Activated gamma-delta T cell treated with Interleukin-2 at 50 U/mL for 16 hours (primary cell): Measurements from ENCODE around the gene LARP4B.

Experiments used
- DNase-seq: peaks from one replicate; pipeline ENCODE4 v3.0.0-alpha.2; 2020

LARP4B gene

GRCh38 chr10:804787-805619, 126.5 kb downstream of the LARP4B start:
- DNase-seq, result no peak

DNA sequence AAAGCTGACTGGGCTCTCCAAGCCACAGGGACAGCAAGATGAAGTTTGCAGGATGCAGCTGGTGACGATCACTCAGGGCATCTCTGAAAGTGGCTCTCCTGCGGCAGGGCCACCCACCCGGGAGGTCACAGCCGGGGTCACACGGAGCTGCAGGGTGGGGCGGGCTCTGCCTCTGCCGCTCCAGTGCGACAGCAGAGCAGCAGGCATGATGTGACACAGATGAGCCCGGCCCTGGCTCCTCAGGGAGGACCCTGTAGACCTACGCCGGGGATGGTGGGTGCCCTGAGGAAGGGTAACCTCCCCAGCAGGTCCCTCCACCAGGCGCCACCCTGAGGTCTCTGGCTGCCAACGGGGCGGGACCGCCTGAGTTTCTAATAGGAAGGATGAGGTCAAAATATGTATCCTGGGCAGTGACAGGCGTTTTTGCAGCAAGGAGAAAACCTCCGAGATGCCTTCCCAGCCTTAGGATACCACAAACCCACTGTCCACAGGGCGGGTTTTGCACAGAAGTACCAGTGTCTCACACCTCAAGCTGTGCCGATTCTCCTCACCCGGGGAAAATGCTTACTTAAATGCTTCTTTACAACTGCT, 127.2 kb downstream of the LARP4B start:
- DNase-seq, result no peak

DNA sequence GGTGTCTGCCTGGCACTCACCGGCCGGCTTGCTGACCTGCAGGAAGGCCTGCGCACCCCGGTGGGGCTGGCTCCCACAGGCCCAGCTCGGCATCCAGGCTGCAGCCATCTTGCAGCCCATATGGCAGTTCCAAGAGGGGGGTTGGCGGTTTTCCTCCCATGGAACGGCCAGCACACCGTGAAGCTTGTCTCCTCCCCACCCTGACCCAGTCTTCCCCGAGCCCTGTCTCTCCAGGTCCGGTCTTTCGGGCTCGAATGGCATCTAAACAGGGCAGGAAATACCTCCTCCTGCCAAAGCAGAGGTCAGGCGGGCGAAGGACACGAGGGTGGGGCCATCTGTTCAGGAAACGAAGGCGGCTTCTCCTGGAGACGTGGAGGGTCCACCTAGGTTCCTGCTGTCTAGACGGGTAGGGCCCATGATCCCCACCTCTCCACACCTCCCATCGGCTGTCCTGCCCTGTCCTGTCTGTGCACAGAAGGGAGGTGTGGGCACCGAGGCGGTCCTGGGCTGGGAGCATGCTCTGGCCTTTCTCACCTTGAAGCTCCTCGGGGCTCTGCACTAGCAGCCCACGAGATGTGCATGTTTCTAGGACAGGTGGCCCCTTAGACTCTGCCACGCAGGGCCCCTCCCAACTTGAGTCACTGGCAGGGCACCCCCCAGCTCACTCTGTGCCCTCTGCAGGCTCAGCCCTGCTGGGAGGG, 128.3 kb downstream of the LARP4B start:
- DNase-seq, result no peak

GRCh38 chr10:802506-802905, 129.0 kb downstream of the LARP4B start:
- DNase-seq, result no peak

DNA sequence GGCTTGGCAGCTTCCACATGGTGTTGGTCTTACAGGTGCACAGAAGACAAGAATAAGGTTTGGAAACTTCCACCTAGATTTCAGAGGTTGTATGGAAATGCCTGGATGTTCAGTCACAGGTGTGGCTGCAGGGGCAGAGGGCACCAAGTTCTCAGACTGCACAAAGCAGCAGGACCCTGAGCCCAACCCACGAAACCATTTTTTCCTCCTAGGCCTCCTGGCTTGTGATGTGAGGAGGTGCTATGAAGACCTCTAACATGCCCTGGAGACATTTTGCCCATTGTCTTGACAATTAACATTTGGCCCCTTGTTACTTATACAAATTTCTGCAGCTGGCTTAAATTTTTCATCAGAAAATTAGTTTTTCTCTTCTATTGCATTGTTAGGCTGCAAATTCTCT, 134.3 kb downstream of the LARP4B start:
- DNase-seq, result no peak

DNA sequence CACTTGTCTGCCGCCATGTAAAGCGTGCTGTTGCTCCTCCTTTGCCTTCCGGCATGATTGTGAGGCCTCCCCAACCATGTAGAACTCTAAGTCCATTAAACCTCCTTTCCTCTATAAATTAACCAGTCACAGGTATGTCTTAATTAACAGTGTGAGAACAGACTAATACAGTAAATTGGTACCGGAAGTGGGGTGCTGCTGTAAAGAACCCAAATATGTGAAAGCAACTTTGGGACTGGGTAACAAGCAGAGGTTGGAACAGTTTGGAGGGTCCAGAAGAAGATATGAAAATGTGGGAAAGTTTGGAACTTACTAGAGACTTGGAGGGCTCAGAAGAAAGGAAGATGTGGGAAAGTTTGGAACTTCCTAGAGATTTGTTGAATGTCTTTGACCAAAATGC, 135.3 kb downstream of the LARP4B start:
- no peak for DNase-seq

DNA sequence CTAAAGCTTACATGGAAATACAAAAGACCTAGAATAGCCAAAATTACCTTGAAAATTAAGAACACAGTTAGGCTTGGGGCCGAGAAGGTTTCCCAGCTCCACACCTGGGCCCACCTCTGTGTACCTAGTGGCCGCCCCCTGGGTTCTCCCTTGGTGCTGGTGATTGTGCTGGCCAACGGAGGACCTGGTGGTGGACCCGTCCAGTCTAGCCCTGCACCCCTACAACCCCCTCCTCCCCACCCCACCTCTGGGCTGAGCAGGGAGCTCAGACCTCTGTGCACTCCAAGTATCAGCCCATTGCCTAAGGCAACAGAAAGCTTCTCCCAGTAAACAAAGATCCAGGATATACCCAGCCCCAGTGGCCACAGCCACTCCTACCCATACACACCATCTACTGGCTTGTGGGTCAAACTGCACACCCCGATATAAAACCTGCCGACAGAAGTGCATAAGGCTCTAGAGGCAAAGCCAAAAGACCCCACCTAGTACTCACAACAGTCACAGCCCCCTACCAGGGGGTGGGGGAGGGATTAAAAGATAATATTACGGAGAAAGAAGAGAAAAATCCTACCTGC, 137.0 kb downstream of the LARP4B start:
- no peak for DNase-seq

GRCh38 chr10:792792-793100, 138.8 kb downstream of the LARP4B start:
- DNase-seq, result no peak

DNA sequence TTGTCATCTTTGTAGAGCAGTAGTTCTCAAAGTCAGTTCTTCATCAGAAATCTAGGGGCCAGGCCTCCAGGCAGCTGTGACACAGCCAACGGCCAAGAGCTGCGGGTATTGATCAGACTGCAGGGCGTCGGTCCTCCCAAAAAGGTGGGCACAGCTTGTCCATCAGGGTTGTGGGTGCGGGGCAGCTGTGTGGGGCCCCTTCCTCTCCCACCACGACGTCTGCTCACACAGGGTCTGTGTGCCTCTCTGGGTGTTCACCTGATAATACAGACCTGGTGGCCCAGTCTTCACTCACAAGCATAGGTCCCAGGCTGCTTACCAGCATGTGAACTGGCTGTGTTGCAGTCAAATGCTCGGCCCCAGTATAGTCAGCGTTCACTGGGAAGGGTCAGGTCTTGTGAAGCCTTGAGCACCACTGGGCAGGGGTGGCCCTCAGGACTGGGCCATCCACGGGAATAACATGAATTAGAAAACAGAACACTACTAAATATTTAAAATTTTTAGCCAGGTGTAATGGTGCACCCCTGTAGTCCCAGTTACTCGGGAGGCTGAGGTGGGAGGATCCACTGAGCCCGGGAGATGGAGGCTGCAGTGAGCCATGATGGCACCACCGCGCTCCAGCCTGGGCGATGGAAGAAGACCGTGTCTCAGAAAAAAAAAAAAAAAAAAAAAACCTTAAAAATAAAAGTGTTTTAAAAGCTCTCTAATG, 139.3 kb downstream of the LARP4B start:
- no peak for DNase-seq

- DNase-seq, result no peak
Measured at GRCh38 chr10:791639-792038, 139.9 kb downstream of the LARP4B start.

DNA sequence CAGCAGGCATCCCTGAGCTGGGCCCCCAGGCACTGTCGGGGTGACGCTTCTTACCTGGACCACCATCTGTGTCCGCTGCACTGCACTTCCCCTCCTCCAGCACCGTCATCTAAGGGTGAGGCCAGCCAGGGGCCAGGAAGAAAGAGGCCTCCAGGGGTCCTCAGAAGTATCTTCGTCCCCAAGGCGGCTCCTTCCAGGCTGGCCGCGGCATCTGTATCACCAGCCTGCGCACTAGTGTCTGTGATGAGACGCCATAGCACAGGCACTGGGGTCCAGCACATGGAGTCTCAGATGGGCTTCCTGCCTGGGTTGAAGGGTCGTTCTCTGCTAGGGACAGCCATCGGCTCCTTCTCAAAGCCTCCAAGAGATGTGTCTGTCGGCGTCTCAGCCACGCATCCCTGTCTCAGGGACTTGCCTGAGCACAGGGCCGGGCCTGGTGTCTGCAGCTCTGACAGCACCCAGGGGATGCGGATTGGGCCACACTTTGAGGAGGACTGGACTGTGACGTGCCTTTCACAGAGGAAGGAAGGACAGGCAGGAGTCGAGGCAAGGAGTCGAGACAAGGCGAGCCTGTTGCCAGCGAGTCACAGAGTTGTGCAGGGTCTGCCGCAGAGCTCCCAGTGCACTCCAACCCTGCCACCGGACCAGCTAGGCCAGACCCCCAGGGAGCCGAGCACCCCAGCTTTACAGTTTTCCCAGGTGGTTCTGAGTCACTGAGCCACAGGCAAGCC, 140.5 kb downstream of the LARP4B start:
- DNase-seq, result no peak

DNA sequence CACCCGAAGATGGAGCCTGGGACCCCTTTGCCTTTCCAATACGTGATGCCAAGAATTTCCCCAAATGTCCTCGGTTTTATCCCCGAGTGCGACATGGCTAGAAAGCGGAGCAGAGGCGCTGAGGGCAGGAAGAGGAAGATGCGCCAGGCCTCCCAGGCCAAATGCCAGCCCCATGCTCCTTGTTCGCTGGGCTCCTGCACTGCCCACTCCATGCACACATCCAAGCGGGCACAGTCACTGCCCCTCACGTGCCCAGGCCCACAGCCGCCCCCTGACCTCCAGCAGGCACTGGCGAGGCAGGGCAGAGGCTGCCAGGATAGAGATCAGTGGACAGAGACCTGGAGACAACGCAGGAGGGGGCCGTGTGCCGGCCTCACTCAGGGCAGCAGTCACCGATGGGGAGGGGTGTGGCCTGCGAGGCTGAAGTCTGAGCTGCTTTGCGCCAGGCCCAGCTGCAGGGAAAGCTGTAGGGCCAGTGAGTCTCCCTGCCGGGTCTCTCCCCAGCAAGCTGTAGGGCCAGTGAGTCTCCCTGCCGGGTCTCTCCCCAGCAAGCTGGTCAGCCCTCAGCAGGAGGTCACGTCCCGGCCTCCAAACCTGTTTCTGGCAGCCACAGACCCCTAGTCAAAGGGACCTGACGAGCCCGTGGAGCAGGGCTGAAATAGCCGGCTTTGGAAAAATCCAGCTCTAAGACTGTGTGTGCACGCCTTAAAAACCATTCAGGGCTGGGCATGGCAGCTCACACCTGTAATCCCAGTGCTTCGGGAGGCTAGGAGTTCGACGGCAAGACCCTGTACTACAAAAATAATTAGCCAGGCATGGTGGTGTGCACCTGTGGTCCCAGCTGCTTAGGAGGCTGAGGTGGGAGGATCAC, 141.4 kb downstream of the LARP4B start:
- no peak for DNase-seq

- DNase-seq, result no peak
Measured at GRCh38 chr10:788796-789748, 142.4 kb downstream of the LARP4B start.

DNA sequence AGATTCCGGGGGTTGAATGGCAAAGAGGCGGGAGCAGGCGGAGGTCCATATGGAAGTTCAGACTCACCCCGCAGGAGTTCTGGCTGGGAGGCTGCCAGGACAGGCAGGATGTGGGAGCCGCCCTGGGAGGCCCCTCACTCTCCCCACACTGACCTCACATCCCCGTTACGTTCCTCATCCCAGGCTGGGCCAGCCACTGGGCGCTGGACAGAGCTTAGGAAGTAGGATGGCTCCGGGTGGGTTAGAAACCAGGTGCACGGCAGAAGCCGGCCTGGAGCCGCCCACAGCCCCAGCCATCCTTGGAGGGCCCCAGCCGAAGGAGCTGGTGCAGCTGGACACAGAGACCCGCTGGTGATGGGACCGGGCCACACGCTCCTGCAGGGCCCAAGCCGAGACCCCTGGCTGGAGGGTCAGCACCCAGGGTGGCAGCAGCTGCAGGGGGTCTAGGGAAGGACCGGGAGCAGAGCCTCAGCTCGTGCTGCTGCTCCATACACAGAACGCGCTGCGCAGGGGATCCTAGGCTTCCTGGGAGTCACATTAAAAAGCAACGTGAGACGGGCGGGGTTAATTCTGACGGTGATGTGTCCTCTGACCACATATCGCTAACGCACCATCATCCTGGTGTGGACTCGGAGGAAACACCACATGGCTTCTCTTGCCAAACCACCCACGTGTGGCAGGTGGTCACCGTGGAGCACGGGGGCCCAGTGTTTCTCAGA, 143.4 kb downstream of the LARP4B start:
- no peak for DNase-seq

DNA sequence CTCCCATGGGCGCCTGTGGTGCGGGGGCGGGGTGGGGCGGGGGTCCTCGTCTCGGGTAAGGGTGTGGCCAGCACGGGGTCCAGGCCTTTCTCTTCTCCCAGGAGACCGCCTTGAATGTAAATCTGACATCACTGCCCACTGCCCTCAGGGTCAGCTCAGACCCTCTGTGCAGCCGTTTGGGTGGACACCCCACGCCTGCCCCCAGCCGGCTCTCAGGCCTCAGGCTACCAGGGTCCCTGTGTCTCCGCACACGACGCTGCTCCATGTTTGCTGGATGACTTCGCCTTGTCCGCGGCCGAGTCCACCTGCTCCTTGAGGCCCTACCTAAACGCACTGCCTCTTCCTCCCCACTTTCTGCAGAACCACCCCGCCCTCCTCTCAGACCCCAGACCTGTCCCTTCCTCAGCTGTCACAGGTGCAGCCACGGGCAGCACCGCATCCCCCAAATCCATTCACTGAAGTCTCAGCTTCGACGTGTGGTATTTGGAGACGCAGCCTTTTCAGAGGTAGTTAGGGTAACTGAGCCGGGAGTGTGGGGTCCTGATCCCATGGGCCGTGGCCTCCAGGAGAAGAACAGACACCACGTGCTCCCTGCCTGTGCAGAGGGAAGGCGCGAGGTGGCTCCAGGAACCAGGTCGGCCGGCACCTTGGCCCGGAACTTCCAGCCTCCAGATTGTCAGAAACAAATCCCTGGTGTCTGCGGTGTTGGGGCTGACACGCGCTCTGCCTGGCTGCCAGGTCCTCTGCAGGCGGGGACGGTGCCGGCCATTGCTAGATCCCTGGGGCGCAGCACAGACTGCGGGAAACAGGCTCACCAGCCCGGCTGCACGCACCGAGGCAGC, 144.7 kb downstream of the LARP4B start:
- no peak for DNase-seq

DNA sequence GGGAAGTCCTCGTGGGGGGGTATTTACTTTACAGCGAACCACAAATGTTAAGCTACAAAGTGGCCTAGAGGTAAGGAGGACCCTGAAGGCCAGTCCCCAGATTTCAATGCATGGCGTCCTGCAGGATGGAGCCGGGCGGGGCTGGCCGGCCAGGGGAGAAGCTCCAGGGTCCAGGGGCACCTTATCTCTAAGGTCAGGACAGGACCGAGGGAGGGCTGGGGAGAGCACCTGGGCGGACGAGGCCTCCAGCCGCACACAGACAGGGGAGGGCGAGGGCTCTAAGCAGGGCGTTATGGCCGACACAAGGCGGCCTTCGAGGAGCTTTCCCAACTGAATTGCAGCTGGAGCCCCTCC, 145.7 kb downstream of the LARP4B start:
- DNase-seq, result no peak

DNA sequence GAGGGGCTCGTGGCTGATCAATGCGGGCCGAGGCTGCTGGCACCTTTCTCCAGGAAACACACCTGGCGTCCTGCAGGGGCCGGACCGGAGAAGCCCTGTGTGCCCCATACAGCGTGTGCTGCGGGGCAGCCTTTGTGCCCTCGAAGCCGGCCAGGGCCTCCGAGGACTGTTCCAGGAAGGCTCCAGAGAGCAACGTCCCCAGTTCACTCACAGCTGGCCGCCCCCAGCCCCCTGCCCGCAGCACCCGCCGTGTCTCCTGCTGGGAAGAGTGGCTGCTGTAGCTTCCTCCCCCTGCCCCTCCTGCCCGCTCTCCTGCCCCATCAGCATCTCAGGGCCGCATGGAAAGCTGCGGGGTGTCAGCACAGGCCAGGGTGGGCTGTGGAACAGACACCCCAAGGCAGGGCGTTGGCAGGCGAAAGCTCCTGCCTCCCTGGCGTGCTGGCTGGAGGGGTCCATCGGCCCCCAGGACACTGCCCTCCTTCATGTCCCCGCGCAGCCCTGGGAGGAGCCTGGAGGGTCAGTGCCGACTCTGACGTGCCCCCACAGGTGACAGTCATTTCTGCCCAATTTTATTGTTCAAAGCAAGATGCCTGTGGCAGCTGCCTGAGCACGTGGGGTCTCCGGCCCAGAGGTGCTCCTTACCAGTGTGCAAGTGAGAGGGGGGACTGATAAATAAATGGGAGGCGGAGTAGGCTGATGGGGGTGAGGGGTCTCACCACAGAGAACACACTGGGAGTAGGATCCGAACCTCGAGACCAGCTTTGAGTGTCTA, 146.2 kb downstream of the LARP4B start:
- no peak for DNase-seq
